Erythroblast (primary cell): Measurements from ENCODE around the gene DGLUCY.

Experiments
- GATA1 ChIP-seq: IDR thresholded peaks from 2 replicates; pipeline ENCODE4 v1.6.1; 2011; ENCODE audit warnings: low read depth, mild to moderate bottlenecking, control low read depth, low read length, moderate library complexity
- POLR2A ChIP-seq: IDR thresholded peaks from 2 replicates; pipeline ENCODE4 v1.6.1; 2011; ENCODE audit warnings: mild to moderate bottlenecking, low read length

DNA sequence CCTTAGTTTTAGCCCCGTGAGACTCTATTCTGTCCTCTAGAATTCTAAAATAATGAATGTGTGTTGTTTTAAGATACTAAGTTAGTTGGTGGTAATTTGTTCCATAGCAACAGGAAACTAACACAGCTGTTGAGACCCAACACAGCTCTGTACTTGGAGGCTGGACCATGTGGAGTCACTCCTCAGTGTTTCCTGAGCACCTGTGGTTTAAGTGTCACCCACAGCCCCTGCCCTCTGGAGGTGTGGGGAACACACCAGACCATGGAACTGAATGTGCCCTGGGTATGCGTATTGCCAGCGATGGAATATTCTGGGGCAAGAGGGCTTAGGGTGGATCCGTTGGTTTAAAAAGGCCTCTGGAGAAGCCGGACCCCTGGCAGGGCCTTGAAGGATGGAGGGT lies 147.2 kb downstream of the DGLUCY start:
- no peak for TF ChIP-seq POLR2A
- no peak for TF ChIP-seq GATA1
